HL-60 (cell line): Measurements from ENCODE around the gene MGST1.

Experiments used
- CTCF ChIP-seq: IDR thresholded peaks from one replicate; pipeline ENCODE4 v1.5.1; 2011; ENCODE audit warnings: low read length, control low read depth, inconsistent platforms; ENCODE audit not compliant: insufficient read depth
- GABPA ChIP-seq: IDR thresholded peaks from 2 replicates; pipeline ENCODE4 v1.6.1; 2012; ENCODE audit warnings: low read depth
- POLR2AphosphoS5 ChIP-seq: IDR thresholded peaks from 2 replicates; pipeline ENCODE4 v1.6.1; 2012; ENCODE audit warnings: low read depth
- REST ChIP-seq: IDR thresholded peaks from 2 replicates; pipeline ENCODE4 v1.6.1; 2012; ENCODE audit warnings: low read depth; ENCODE audit not compliant: insufficient replicate concordance
- SPI1 ChIP-seq: IDR thresholded peaks from 2 replicates; pipeline ENCODE4 v1.6.1; 2012; ENCODE audit warnings: low read depth, mild to moderate bottlenecking, borderline replicate concordance

DNA sequence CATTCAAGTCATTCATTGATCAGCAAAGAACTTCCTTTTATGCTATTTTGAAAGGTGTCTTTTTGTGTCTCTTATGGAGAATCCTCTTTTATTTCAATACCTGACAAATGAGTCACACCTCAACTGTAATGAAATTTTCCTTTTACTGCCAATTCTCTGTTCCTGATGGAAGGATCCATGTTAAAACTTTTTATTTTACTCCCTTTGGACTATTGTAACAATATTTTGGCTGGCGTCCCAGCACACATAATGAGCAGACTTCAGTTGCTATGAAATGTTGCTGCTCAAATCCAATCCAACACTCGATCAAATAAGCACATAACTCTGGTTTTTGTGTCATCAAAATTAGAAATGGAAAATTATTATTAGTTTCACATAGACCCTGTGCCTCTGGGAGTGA lies 48.0 kb upstream of the MGST1 start:
- TF ChIP-seq CTCF, result no peak
- TF ChIP-seq SPI1, result no peak
- no peak for TF ChIP-seq POLR2AphosphoS5
- TF ChIP-seq REST, result no peak
- no peak for TF ChIP-seq GABPA
